Transverse colon (tissue), 4 donors: ENCODE measurements around the gene SLC2A11. TPM values are rescaled to one million over a fixed set of nuclear protein-coding genes. Genes with fewer than 3 reads are reported as not detected.
"Not testable (repeated sequence)": the region's sequence is repeated elsewhere in the genome, so short reads cannot be mapped to it uniquely, and the experiment has no call there.

Experiments used
- DNase-seq: peaks from one replicate; pipeline ENCODE4 v3.0.0-alpha.2; 2019
- H3K27ac ChIP-seq, 4 donors: fragments of 200-600 bp; sonication (generic); 2 replicates each; pipeline ENCODE4 v1.5.1; 2016 to 2018; ENCODE audit warnings: inconsistent platforms in 4 of 4
- H3K27me3 ChIP-seq: fragments of 200-600 bp; sonication (generic); 2 replicates; pipeline ENCODE4 v1.5.1; 2017; ENCODE audit warnings: inconsistent platforms
- H3K36me3 ChIP-seq, 4 donors: fragments of 200-600 bp; sonication (generic); 2 replicates each; pipeline ENCODE4 v1.5.1; 2017 to 2019; ENCODE audit warnings: inconsistent platforms in 4 of 4
- H3K4me1 ChIP-seq, 4 donors: fragments of 200-600 bp; sonication (generic); 2 replicates each; pipeline ENCODE4 v1.5.1; 2017 to 2020; ENCODE audit warnings: inconsistent platforms in 4 of 4
- H3K4me3 ChIP-seq, 4 donors: fragments of 200-600 bp; sonication (generic); 1 replicate in 1 of 4; 2 replicates in 3 of 4; pipeline versions ENCODE4 v1.5.1 to v1.6.1; 2017 to 2019; ENCODE audit warnings: inconsistent platforms in 4 of 4
- H3K9me3 ChIP-seq, 2 donors: fragments of 200-600 bp; sonication (generic); 2 replicates each; pipeline ENCODE4 v1.5.1; 2017 to 2019; ENCODE audit warnings: inconsistent platforms in 2 of 2
- CTCF ChIP-seq, 5 experiments: fragments of 200-600 bp in 3 of 5; fragments of 450-650 bp in 2 of 5; sonication (generic) in 3 of 5; IDR thresholded peaks; 1 replicate in 2 of 5; 2 replicates in 3 of 5; pipeline ENCODE4 v1.5.1; 2016 to 2017; ENCODE audit warnings: antibody characterized with exemption in 5 of 5, inconsistent platforms in 3 of 5, mild to moderate bottlenecking in 2 of 5, moderate library complexity in 1 of 5
- EP300 ChIP-seq: sonication (generic); formaldehyde crosslinking; IDR thresholded peaks from one replicate; pipeline ENCODE4 v1.6.1; 2017; ENCODE audit warnings: antibody characterized with exemption, low read depth
- POLR2A ChIP-seq: fragments of 450-650 bp; IDR thresholded peaks from one replicate; pipeline ENCODE4 v1.6.1; 2016; ENCODE audit warnings: antibody characterized with exemption, mild to moderate bottlenecking, moderate library complexity
- POLR2AphosphoS5 ChIP-seq, 3 donors: sonication (generic); formaldehyde crosslinking; IDR thresholded peaks; one replicate each; pipeline ENCODE4 v1.6.1; 2016; ENCODE audit warnings: antibody characterized with exemption in 3 of 3
- WGBS, 2 donors: methylation state at CpG; one replicate each; pipeline ENCODE4 v1.1.5; 2018; ENCODE audit warnings: low coverage in 1 of 2; 5-methylcytosine and 5-hydroxymethylcytosine counted together
- in situ Hi-C, 4 donors: fragments of 200-750 bp; cut with MboI; loops; one replicate each; pipeline versions ENCODE4 v1.15.0 to v1.15.1; 2017; ENCODE audit warnings: low sequenced_read_pairs in 3 of 4, low pct_ligation_motif_present in 1 of 4, low pct_unique_long_range_greater_than_20kb in 1 of 4
- intact Hi-C: fragments of 100-400 bp; cut with DNase I; formaldehyde crosslinking; loops from one replicate; pipeline ENCODE4 v1.15.1; 2023; ENCODE audit warnings: low total_unique reads
- total RNA-seq, 4 donors: library from RNA; depleted of rRNA; stranded (reverse); fragments of >200 nt; gene quantifications; one replicate each; pipeline ENCODE4 v1.1.0, GENCODE V29; 2016

The SLC2A11 gene
- total RNA-seq, 4 donors from 2014 or later, result 6.0 to 27.4 (median 13.2) TPM

GRCh38 chr22:23912293-23912903, 54.7 kb downstream of the SLC2A11 start:
- Histone ChIP-seq H3K4me3 (no peak overlapping the region), H3K4me1 (peaks cover 0 to 41% (median 16%) of the 10 kb centered on the region in 4 donors), H3K9me3 (no peaks in the 10 kb centered on the region), H3K36me3 (no peaks in the 10 kb centered on the region), H3K27me3 (no peaks in the 10 kb centered on the region), H3K27ac (no peak overlapping the region)
- intact Hi-C loops, result no loop called here
- WGBS, 2 donors, result 87 to 100% methylated on average over 2 to 9 of the region's 9 CpGs
- no peak for DNase-seq
- in situ Hi-C loops, result no loop called here
- no peak for TF ChIP-seq EP300

GRCh38 chr22:23913306-23913660, 55.6 kb downstream of the SLC2A11 start:
- no peak for DNase-seq
- H3K4me3 ChIP-seq, result peak overlapping the region; percentile 20 to 73 (median 49)
- WGBS, 2 donors, result 0% methylated on average over 1 of the region's 1 CpG

GRCh38 chr22:23913661-23914353, 56.1 kb downstream of the SLC2A11 start:
- WGBS, 2 donors, result 0 to 10% methylated on average over 2 to 39 of the region's 44 CpGs
- Histone ChIP-seq H3K36me3 (no peaks in the 10 kb centered on the region), H3K4me1 (peaks cover 0 to 37% (median 15%) of the 10 kb centered on the region in 4 donors), H3K9me3 (no peaks in the 10 kb centered on the region), H3K4me3 (peak overlapping the region; percentile 20 to 73 (median 49)), H3K27ac (peak overlapping the region; percentile 84 to 93 (median 88)), H3K27me3 (no peaks in the 10 kb centered on the region)
- in situ Hi-C loops, result no loop called here
- peak; percentile 85 to 97 (median 96) for TF ChIP-seq POLR2AphosphoS5 (IDR thresholded peaks at IDR 0.05)
- peak; percentile 93 for TF ChIP-seq POLR2A
- no peak for TF ChIP-seq CTCF (IDR thresholded peaks at IDR 0.05)
- intact Hi-C loops, result no loop called here
- DNase-seq, result peak; percentile 100

More at GRCh38 chr22:23913306-23913660, 55.6 kb downstream of the SLC2A11 start:
- Histone ChIP-seq H3K27ac (peak overlapping the region; percentile 84 to 93 (median 88)), H3K36me3 (no peaks in the 10 kb centered on the region), H3K9me3 (no peaks in the 10 kb centered on the region), H3K27me3 (no peaks in the 10 kb centered on the region), H3K4me1 (peaks cover 0 to 41% (median 16%) of the 10 kb centered on the region in 4 donors)
- intact Hi-C loops (no loop called here), in situ Hi-C loops (no loop called here)
- TF ChIP-seq EP300, result no peak
- TF ChIP-seq CTCF (IDR thresholded peaks at IDR 0.05), result no peak
- no peak for TF ChIP-seq POLR2AphosphoS5 (IDR thresholded peaks at IDR 0.05)
- TF ChIP-seq POLR2A, result no peak

- no peak for DNase-seq
- peaks cover 0 to 26% (median 9%) of the 10 kb centered on the region in 4 donors for H3K4me1 ChIP-seq
Observed at GRCh38 chr22:23915290-23915689, 57.6 kb downstream of the SLC2A11 start.

GRCh38 chr22:23920267-23920611, 62.6 kb downstream of the SLC2A11 start:
- in situ Hi-C loops (loop anchor here in 1 of 4 donors (10.0 kb wide), 1 partner anchor 55 kb away; the partner anchor contains the start of gene DDT), intact Hi-C loops (loop anchor here (5.0 kb wide), 1 partner anchor 52 kb away; the partner anchor contains the start of gene DDT)
- not testable (repeated sequence) for H3K27me3 ChIP-seq, H3K4me3 ChIP-seq, H3K4me1 ChIP-seq, H3K9me3 ChIP-seq, DNase-seq
- 100% methylated on average over 1 of the region's 1 CpG; no CpG with 5 or more reads in 1 of the 2 donors for WGBS, 2 donors
- peaks cover 0 to 18% (median 0%) of the 10 kb centered on the region in 4 donors for H3K36me3 ChIP-seq
- peak overlapping the region; percentile 10 to 50 (median 38) for H3K27ac ChIP-seq

More at GRCh38 chr22:23915290-23915689, 57.6 kb downstream of the SLC2A11 start:
- Histone ChIP-seq H3K4me3 (no peak overlapping the region), H3K36me3 (peaks cover 0 to under 1% (median 0%) of the 10 kb centered on the region in 4 donors), H3K9me3 (no peaks in the 10 kb centered on the region), H3K27me3 (no peaks in the 10 kb centered on the region), H3K27ac (peak overlapping the region in 3 of 4 donors; percentile 84 to 93 (median 92))
- TF ChIP-seq EP300 (no peak), CTCF (IDR thresholded peaks at IDR 0.05) (no peak)
- WGBS, 2 donors, result 62% methylated on average over 3 of the region's 3 CpGs; no CpG with 5 or more reads in 1 of the 2 donors
- intact Hi-C loops (no loop called here), in situ Hi-C loops (no loop called here)
